ENCODE data around the gene COX19.

DNA sequence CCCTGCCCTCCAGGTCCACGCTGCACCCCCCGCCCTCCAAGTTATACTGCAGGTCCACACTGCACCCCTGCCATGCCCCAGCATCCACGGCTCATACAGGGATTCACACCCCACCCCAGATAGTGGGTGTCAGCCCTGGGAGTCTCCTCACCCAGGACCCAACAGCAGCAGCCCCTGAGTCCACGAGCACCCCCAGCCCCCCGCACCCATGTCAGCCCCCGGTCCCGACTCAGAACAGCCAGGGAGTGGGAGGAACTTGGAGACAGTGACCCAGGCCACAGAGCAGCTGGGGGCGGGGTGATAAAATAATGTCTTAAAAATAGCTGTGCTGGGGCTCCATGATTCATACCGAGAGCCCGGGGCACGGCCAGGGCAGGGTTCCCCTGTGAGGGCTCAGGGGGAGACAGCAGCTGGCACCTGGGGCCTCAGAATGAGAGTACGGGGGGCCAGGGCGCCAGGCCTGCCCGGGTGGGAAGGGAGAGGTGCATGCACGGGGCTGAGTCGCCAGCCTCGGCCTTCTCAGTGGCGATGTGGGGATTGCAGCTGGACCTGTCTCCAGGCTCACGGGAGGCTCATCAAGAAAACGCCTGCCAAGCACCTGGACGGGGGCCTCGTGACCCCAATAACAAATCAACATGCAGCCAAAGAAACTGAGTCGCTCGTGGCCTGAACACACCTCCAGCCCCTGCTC lies 50.7 kb downstream of the COX19 start:
- TF ChIP-seq, protein P1, sequence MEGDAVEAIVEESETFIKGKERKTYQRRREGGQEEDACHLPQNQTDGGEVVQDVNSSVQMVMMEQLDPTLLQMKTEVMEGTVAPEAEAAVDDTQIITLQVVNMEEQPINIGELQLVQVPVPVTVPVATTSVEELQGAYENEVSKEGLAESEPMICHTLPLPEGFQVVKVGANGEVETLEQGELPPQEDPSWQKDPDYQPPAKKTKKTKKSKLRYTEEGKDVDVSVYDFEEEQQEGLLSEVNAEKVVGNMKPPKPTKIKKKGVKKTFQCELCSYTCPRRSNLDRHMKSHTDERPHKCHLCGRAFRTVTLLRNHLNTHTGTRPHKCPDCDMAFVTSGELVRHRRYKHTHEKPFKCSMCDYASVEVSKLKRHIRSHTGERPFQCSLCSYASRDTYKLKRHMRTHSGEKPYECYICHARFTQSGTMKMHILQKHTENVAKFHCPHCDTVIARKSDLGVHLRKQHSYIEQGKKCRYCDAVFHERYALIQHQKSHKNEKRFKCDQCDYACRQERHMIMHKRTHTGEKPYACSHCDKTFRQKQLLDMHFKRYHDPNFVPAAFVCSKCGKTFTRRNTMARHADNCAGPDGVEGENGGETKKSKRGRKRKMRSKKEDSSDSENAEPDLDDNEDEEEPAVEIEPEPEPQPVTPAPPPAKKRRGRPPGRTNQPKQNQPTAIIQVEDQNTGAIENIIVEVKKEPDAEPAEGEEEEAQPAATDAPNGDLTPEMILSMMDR (IDR thresholded peaks at IDR 0.05), result no peak
- peak; percentile 18 for TF ChIP-seq POLR2A (IDR thresholded peaks at IDR 0.05)
- TF ChIP-seq POLR2AphosphoS5 (IDR thresholded peaks at IDR 0.05), result peak in 1 of 3 donors; percentile 16
- no peak for TF ChIP-seq EP300 (IDR thresholded peaks at IDR 0.05; ENCODE audit: low read depth)
